HG03354 (cell line): ENCODE data around the gene POMGNT2.
A peak's percentile ranks its signal among the peaks of the same experiment; 100 is the strongest.

ENCODE experiments used
- ATAC-seq: cut with Tn5 transposase; IDR thresholded peaks from one replicate; pipeline ENCODE4 v1.9.1; 2021; ENCODE audit warnings: mild to moderate bottlenecking; ENCODE audit not compliant: unreplicated experiment, poor library complexity, severe bottlenecking

POMGNT2 gene

DNA sequence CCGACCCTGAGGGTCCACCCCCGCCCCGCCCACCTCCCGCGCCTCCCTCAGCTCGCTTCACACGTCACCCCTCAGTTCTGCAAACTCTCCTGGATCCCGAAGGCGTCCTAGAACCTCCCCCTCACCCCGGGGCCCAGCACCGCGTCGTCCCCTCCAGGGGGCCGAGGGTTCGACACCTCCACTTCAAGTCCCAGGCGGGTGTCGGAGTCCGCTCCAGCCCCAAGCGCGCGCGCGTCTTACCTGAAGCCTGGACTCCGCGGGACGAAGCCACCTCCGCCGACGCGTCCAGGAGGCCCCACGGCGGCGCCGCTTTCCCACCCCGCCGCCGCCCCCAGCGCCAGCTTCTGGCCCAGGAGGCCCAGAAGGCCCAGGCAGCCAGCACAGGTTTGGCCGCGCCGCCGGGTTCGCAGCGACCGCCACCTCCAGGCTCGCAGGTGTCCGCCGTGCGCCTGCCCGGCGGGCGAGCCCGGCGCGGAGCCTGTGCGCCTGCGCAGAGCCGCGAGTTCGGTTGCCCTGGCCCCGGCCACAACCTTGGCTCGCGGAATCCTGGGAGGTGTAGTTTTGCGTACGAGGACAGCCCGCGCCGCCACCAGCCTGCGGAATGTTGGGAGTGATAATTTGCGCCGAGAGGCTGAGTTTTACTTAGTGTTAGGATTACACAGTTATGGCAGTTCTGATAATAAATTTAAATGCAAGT lies at the start of gene POMGNT2:
POMGNT2 (minus strand) TSS at position 484 of the 697 bp plus-strand sequence. CDS start 24,648 bp downstream, outside the sequence.
- peak; percentile 92 for ATAC-seq

GRCh38 chr3:43154980-43155379 lies 49.1 kb upstream of the POMGNT2 start:
- no peak for ATAC-seq

DNA sequence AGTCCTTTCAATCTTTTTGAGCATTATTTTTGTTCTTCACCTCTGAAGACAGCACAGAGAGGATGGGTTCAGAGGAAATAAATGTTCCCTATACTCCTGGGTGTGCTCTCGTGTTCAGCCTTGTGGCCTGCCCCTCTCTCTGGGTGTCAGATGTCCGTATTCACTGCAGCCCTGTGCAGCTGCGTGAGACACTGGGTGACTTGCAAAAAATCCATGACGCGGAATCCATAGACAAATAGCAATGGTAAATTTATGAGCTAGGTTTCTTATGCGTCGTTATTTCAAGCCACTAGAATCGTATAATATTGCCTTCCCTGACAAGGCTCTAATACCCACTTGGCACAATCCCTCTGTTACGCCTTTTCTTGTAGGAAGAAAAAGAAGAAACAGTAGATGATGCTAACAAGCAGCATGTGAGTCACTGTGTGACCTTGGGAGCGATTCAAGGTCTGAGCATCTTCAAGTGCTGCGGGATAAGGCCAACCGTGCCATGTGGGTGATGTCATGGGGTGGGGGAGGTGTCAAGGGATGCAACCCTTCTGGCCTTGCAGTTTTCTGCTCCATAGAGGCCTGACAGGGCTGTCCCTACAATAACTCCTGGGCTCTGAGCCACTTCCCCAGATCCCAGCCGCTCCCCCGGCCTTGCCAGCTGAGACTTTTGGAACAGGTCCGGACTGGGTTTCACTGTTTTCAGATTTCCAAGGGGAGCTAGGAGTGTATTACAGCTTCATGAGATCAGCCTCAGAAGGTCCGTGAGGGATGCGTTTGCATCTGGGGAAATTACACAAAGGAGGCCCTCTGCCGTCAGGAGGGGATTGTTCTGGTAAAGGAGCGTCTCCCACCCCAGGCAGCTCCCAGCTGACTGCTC lies 47.6 kb upstream of the POMGNT2 start:
- ATAC-seq, result no peak

DNA sequence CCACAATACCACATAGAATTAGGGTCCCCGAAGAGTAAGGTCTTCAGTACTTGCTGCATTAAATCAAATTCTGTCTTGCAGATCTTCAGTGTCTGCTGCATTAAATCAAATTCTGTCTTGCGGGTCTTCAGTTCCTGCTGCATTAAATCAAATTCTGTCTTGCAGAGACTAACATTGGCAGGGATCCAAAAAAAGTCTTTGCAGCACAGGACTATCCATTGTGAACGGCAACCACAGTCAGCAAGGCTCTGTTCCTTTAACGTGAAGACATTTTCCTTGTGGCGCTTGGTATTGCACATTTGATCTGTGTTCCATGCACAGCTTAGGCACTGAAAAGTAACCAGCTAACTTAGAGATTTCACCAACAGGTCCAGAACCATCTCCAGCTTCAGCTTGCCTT lies 46.8 kb upstream of the POMGNT2 start:
- no peak for ATAC-seq

- ATAC-seq, result no peak
Observed at GRCh38 chr3:43148033-43148432, 42.2 kb upstream of the POMGNT2 start.

GRCh38 chr3:43146599-43146998 lies 40.7 kb upstream of the POMGNT2 start:
- ATAC-seq, result no peak

- no peak for ATAC-seq
Observed at GRCh38 chr3:43144761-43145490, 39.0 kb upstream of the POMGNT2 start.

DNA sequence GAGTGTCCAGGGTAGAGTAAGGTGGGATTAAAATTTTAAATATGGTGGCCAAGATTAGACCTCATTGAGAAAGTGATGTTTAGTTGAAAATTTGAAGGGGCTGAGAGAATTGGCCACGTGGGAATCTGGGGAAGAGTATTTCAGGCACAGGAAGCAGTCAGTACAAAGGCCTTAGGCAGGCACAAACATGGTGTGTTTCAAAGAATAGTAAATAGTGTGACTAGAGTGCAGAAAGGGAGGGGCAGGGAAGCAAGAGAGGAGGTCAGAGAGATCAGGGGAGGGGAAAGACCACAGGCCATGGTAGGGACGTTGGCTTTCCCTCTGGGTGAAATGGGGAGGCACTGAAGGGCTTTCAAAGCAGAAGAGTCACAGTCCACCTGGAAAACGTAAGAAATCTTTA lies 36.6 kb upstream of the POMGNT2 start:
- no peak for ATAC-seq

- no peak for ATAC-seq
Observed at GRCh38 chr3:43138488-43139231, 32.8 kb upstream of the POMGNT2 start.

GRCh38 chr3:43132870-43133636 lies 27.2 kb upstream of the POMGNT2 start:
- no peak for ATAC-seq

- ATAC-seq, result no peak
Observed at GRCh38 chr3:43132193-43132592, 26.3 kb upstream of the POMGNT2 start.

GRCh38 chr3:43128464-43128863 lies 22.6 kb upstream of the POMGNT2 start:
- ATAC-seq, result no peak

GRCh38 chr3:43126536-43126935 lies 20.7 kb upstream of the POMGNT2 start:
- ATAC-seq, result no peak

- no peak for ATAC-seq
Observed at GRCh38 chr3:43123895-43124294, 18.0 kb upstream of the POMGNT2 start.

DNA sequence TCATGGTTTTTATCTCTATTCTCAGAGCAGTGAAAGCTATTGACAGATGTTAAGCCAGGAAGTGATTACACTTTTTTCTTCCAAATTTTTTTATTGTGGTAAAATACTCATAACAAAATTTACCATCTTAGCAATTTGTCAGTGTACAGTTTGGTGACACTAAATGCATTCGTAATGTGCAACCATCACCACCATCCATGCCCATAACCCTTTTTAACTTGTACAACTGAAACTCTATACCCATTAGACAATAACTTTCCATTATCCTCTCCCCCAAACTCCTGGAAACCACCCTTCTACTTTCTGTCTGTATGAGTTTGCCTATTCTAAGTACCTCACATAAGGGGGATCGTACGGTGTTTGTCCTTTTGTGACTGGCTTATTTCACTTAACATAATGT lies 15.1 kb upstream of the POMGNT2 start:
- ATAC-seq, result no peak

- no peak for ATAC-seq
Observed at GRCh38 chr3:43117257-43117656, 11.4 kb upstream of the POMGNT2 start.

GRCh38 chr3:43113671-43114070 lies 7.8 kb upstream of the POMGNT2 start:
- no peak for ATAC-seq

DNA sequence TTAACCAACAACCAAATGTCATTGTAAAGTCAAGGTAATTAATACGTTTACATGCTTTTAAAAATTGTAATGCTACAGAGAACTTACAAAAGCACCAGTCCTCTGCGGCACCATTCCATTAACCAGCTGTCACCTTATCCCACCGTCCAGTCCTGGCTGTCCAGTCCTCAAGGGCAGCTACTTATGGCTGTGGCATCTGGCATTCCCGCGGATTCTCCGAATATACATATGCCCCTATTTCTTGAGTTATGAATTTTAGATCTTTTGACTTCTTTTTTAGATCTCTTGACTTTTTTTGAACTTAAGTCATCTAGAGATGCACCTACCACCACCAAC lies 382 bp upstream of the POMGNT2 start:
- peak; percentile 17 for ATAC-seq
